K562 (cell line): ENCODE measurements around the gene TRAPPC2B. TPM values are rescaled to one million over a fixed set of nuclear protein-coding genes. Genes with fewer than 3 reads are reported as not detected.

Experiments used
- ARID3A ChIP-seq: IDR thresholded peaks from 2 replicates; pipeline ENCODE4 v1.6.1; 2012; ENCODE audit warnings: low read depth, low read length, improper control_type of control experiment, borderline replicate concordance
- E2F5 ChIP-seq: sonication (generic); formaldehyde crosslinking; IDR thresholded peaks from 2 replicates; pipeline ENCODE4 v1.8.0; 2022; ENCODE audit warnings: mild to moderate bottlenecking, missing genetic modification reagents
- ELF2 ChIP-seq: fragments of 250-450 bp; sonication (Bioruptor Pico); IDR thresholded peaks from 2 replicates; pipeline ENCODE4 v1.5.0; 2021; ENCODE audit warnings: mild to moderate bottlenecking
- ERF ChIP-seq: fragments of 450-650 bp; formaldehyde crosslinking; IDR thresholded peaks from 2 replicates; pipeline ENCODE4 v1.4.0; 2020; ENCODE audit warnings: mild to moderate bottlenecking, mixed read lengths
- HMG20B ChIP-seq: fragments of 250-450 bp; sonication (Bioruptor Pico); IDR thresholded peaks from 2 replicates; pipeline ENCODE4 v1.5.0; 2021; ENCODE audit warnings: mild to moderate bottlenecking
- MECOM ChIP-seq: fragments of 250-450 bp; sonication (Bioruptor Pico); IDR thresholded peaks from 2 replicates; pipeline ENCODE4 v1.8.0; 2022; ENCODE audit warnings: inconsistent platforms
- MGA ChIP-seq: fragments of 450-650 bp; IDR thresholded peaks from 2 replicates; pipeline ENCODE4 v1.6.1; 2016; ENCODE audit warnings: mild to moderate bottlenecking, moderate library complexity
- POLR3A ChIP-seq: IDR thresholded peaks from 2 replicates; pipeline ENCODE4 v1.6.1; 2011; ENCODE audit warnings: borderline replicate concordance, mild to moderate bottlenecking, moderate library complexity; ENCODE audit not compliant: insufficient read length, insufficient read depth; ENCODE audit errors: extremely low read depth
- TARDBP ChIP-seq: fragments of 450-650 bp; IDR thresholded peaks from 2 replicates; pipeline ENCODE4 v1.6.1; 2016
- XRCC5 ChIP-seq: fragments of 200-400 bp; formaldehyde crosslinking; IDR thresholded peaks from 2 replicates; pipeline ENCODE4 v1.6.1; 2017; ENCODE audit warnings: low read depth, mild to moderate bottlenecking, low read length
- ZNF282 ChIP-seq: sonication (generic); formaldehyde crosslinking; IDR thresholded peaks from 2 replicates; pipeline ENCODE4 v1.8.1; 2023; ENCODE audit warnings: missing genetic modification reagents
- ZNF436 ChIP-seq: fragments of 250-450, 450-650 bp; sonication (Bioruptor Pico); formaldehyde crosslinking; IDR thresholded peaks from 2 replicates; pipeline ENCODE4 v1.7.0; 2020; ENCODE audit warnings: mild to moderate bottlenecking
- ZNF699 ChIP-seq: fragments of 250-450 bp; sonication (Bioruptor Pico); IDR thresholded peaks from 2 replicates; pipeline ENCODE4 v1.8.0; 2021; ENCODE audit warnings: mild to moderate bottlenecking, moderate library complexity; ENCODE audit not compliant: insufficient replicate concordance
- polyA plus RNA-seq, 8 experiments: library from polyadenylated mRNA; depleted of rRNA in 4 of 8; stranded (reverse) in 5 of 8; unstranded in 3 of 8; fragments of >200 nt; fragmentation: Nextera tagmentation in 2 of 8; fragmentation: Illumina TruSeq in 1 of 8; extraction: Ambion mirVana in 2 of 8; extraction: Trizol in 1 of 8; gene quantifications; 2 replicates each; pipeline versions ENCODE4 v1.2.1 to v1.2.3, GENCODE V29; 2011 to 2014; ENCODE audit warnings: inconsistent platforms in 1 of 8, missing spikeins in 1 of 8
- total RNA-seq, 7 experiments: library from RNA; depleted of rRNA in 6 of 7; stranded (reverse); fragments of >200 nt in 6 of 7; fragmentation: Illumina TruSeq in 2 of 7; extraction: Trizol in 2 of 7; gene quantifications; 2 replicates each; pipeline versions ENCODE4 v1.2.1 to v1.2.3, GENCODE V29; 2011 to 2021; ENCODE audit warnings: low replicate concordance in 1 of 7

Gene TRAPPC2B
- total and polyA plus RNA-seq, 9 of the 15 experiments (the other 6 are each of a cell fraction or from before 2014, with no cell fraction given) = 2.2 to 20.4 (median 4.6) TPM

- TF ChIP-seq ZNF282 (CRISPR knock-in tag) = no peak
- TF ChIP-seq TARDBP = no peak
- TF ChIP-seq E2F5 (CRISPR knock-in tag) = no peak
- no peak for TF ChIP-seq ZNF436 (CRISPR knock-in tag)
- TF ChIP-seq ZNF699 = no peak
- TF ChIP-seq POLR3A = no peak
- no peak for TF ChIP-seq ELF2
- TF ChIP-seq HMG20B (CRISPR knock-in tag) = no peak
- TF ChIP-seq MGA = peak; percentile 57
- TF ChIP-seq XRCC5 = no peak
- no peak for TF ChIP-seq ARID3A
- TF ChIP-seq MECOM (CRISPR knock-in tag) = no peak
- 0 out of 2 replicates have a peak, but pooled peaks have one; percentile 73 for TF ChIP-seq ERF (CRISPR knock-in tag)
Observed at GRCh38 chr19:57320180-57321084, 42.9 kb upstream of the TRAPPC2B start, which contains the start of gene ZNF543 (continued).
